H1 (cell line): ENCODE data around the gene TEAD3. TPM values are rescaled to one million over a fixed set of nuclear protein-coding genes. Genes with fewer than 3 reads are reported as not detected.

Experiments
- CTCF ChIA-PET: fragments of 300-600 bp; sonication (Branson Sonifier 250); formaldehyde crosslinking; loops from one replicate; lab custom pipeline; 2021; ENCODE audit not compliant: partially characterized antibody; lab: Charles Lee
- POLR2A ChIA-PET: fragments of 300-600 bp; sonication (Branson Sonifier 250); formaldehyde crosslinking; loops from one replicate; lab custom pipeline; 2021; ENCODE audit warnings: inconsistent platforms; ENCODE audit not compliant: partially characterized antibody; lab: Charles Lee
- DNase-seq, 2 experiments: peaks; one replicate each; pipeline versions ENCODE4 v3.0.0 to v3.0.0-alpha.2; 2010 to 2022; ENCODE audit warnings: low spot score in 2 of 2, low read depth in 1 of 2, mixed read lengths in 1 of 2
- FAIRE-seq: peaks from 2 replicates; lab custom pipeline; 2011; peaks lifted over from hg19 to GRCh38; lab: Jason Lieb, UNC
- H2AFZ ChIP-seq: 2 replicates; pipeline ENCODE4 v1.8.1; 2012; ENCODE audit warnings: low read length, inconsistent platforms
- H2AK5ac ChIP-seq: 2 replicates; pipeline ENCODE4 v1.6.1; 2013; ENCODE audit warnings: low read depth, low read length
- H2BK120ac ChIP-seq: replicated peaks from 2 replicates; pipeline ENCODE3; 2013; ENCODE audit warnings: low read depth, low read length, inconsistent platforms
- H2BK12ac ChIP-seq: 2 replicates; pipeline ENCODE4 v1.6.1; 2013; ENCODE audit warnings: low read depth, low read length
- H2BK15ac ChIP-seq: 2 replicates; pipeline ENCODE4 v1.6.1; 2013; ENCODE audit warnings: low read length
- H2BK20ac ChIP-seq: 2 replicates; pipeline ENCODE4 v1.6.1; 2013; ENCODE audit warnings: low read length
- H2BK5ac ChIP-seq: 2 replicates; pipeline ENCODE4 v1.6.1; 2013; ENCODE audit warnings: low read depth, low read length
- H3K14ac ChIP-seq: 2 replicates; pipeline ENCODE4 v1.6.1; 2013; ENCODE audit warnings: inconsistent platforms; ENCODE audit not compliant: insufficient read length
- H3K18ac ChIP-seq: 2 replicates; pipeline ENCODE4 v1.6.1; 2013; ENCODE audit warnings: low read length; ENCODE audit errors: extremely low read depth
- H3K23ac ChIP-seq: 2 replicates; pipeline ENCODE4 v1.6.1; 2013; ENCODE audit warnings: inconsistent platforms; ENCODE audit not compliant: insufficient read length
- H3K23me2 ChIP-seq: 2 replicates; pipeline ENCODE4 v1.6.1; 2013; ENCODE audit warnings: low read depth, low read length
- H3K27ac ChIP-seq: 2 replicates; pipeline ENCODE4 v1.6.1; 2011; ENCODE audit warnings: low read depth, low read length, inconsistent platforms
- H3K27me3 ChIP-seq, 4 experiments: replicated peaks in 1 of 4; 1 replicate in 1 of 4; 2 replicates in 3 of 4; pipeline versions ENCODE4 v1.6.1 to v1.8.1; 2011 to 2013; ENCODE audit warnings: low read length in 3 of 4, mild to moderate bottlenecking in 3 of 4, inconsistent platforms in 2 of 4, mixed read lengths in 2 of 4, moderate library complexity in 1 of 4; ENCODE audit not compliant: control insufficient read depth in 3 of 4, insufficient read depth in 3 of 4; ENCODE audit errors: extremely low read depth in 1 of 4
- H3K36me3 ChIP-seq, 4 experiments: 2 replicates each; pipeline versions ENCODE4 v1.6.1 to v1.8.1; 2011 to 2013; ENCODE audit warnings: mild to moderate bottlenecking in 4 of 4, low read length in 3 of 4, moderate library complexity in 2 of 4, control low read depth in 1 of 4, inconsistent platforms in 1 of 4; ENCODE audit not compliant: insufficient read depth in 4 of 4, control insufficient read depth in 2 of 4
- H3K4ac ChIP-seq: replicated peaks from 2 replicates; pipeline ENCODE3; 2013; ENCODE audit warnings: low read length, low read depth, mixed read lengths, inconsistent platforms; ENCODE audit not compliant: insufficient read length
- H3K4me1 ChIP-seq, 4 experiments: replicated peaks in 1 of 4; 1 replicate in 1 of 4; 2 replicates in 3 of 4; pipeline versions ENCODE4 v1.6.1 to v1.8.1; 2011 to 2013; ENCODE audit warnings: low read length in 3 of 4, inconsistent platforms in 2 of 4, mixed read lengths in 1 of 4; ENCODE audit not compliant: insufficient read depth in 4 of 4, control insufficient read depth in 3 of 4
- H3K4me2 ChIP-seq, 2 experiments: 2 replicates each; pipeline versions ENCODE4 v1.6.1 to v1.8.1; 2011 to 2013; ENCODE audit warnings: low read depth in 2 of 2, low read length in 2 of 2, control low read depth in 1 of 2, inconsistent platforms in 1 of 2, mild to moderate bottlenecking in 1 of 2; ENCODE audit not compliant: insufficient read depth in 1 of 2
- H3K4me3 ChIP-seq, 4 experiments: fragments of 200-600, 300-600 bp in 1 of 4; sonication (generic), shearing (Covaris generic), sonication (Bioruptor Twin) in 1 of 4; 2 replicates each; pipeline versions ENCODE4 v1.5.1 to v1.8.1; 2011 to 2016; ENCODE audit warnings: low read length in 4 of 4, low read depth in 3 of 4, control low read depth in 2 of 4, inconsistent platforms in 2 of 4, mild to moderate bottlenecking in 2 of 4, mixed read lengths in 1 of 4, moderate library complexity in 1 of 4; ENCODE audit not compliant: insufficient read depth in 2 of 4; ENCODE audit errors: extremely low read depth in 1 of 4
- H3K56ac ChIP-seq: replicated peaks from 2 replicates; pipeline ENCODE3; 2013; ENCODE audit warnings: low read depth, mild to moderate bottlenecking, mixed read lengths, low read length, inconsistent platforms; ENCODE audit not compliant: insufficient read length
- H3K79me1 ChIP-seq: 2 replicates; pipeline ENCODE4 v1.6.1; 2013; ENCODE audit warnings: low read depth, low read length, control low read depth
- H3K79me2 ChIP-seq, 2 experiments: 2 replicates each; pipeline versions ENCODE4 v1.6.1 to v1.8.1; 2012 to 2013; ENCODE audit warnings: low read length in 2 of 2, mild to moderate bottlenecking in 2 of 2, inconsistent platforms in 1 of 2; ENCODE audit not compliant: insufficient read depth in 2 of 2, control insufficient read depth in 1 of 2
- H3K9ac ChIP-seq, 4 experiments: replicated peaks in 1 of 4; 1 replicate in 1 of 4; 2 replicates in 3 of 4; pipeline versions ENCODE4 v1.6.1 to v1.8.1; 2011 to 2013; ENCODE audit warnings: low read depth in 3 of 4, low read length in 3 of 4, control low read depth in 2 of 4, mild to moderate bottlenecking in 2 of 4, moderate library complexity in 2 of 4, inconsistent platforms in 1 of 4; ENCODE audit errors: extremely low read depth in 1 of 4
- H3K9me3 ChIP-seq, 2 experiments: 2 replicates each; pipeline versions ENCODE4 v1.6.1 to v1.8.1; 2012 to 2013; ENCODE audit warnings: mild to moderate bottlenecking in 2 of 2, moderate library complexity in 2 of 2, control low read depth in 1 of 2, inconsistent platforms in 1 of 2, low read depth in 1 of 2, low read length in 1 of 2, mixed read lengths in 1 of 2; ENCODE audit not compliant: insufficient read depth in 2 of 2
- H4K20me1 ChIP-seq, 2 experiments: replicated peaks in 1 of 2; 2 replicates each; pipeline versions ENCODE3 to v1.8.1; 2011 to 2013; ENCODE audit warnings: inconsistent platforms in 2 of 2, low read length in 2 of 2, mild to moderate bottlenecking in 1 of 2; ENCODE audit not compliant: insufficient read depth in 2 of 2, control insufficient read depth in 1 of 2
- H4K5ac ChIP-seq: 2 replicates; pipeline ENCODE4 v1.6.1; 2013; ENCODE audit warnings: low read length, low read depth, mixed read lengths, inconsistent platforms; ENCODE audit not compliant: insufficient read length
- H4K8ac ChIP-seq: 2 replicates; pipeline ENCODE4 v1.8.0; 2013; ENCODE audit warnings: mild to moderate bottlenecking, moderate library complexity, low read length, inconsistent platforms; ENCODE audit not compliant: insufficient read depth; ENCODE audit errors: extremely low read depth
- H4K91ac ChIP-seq: replicated peaks from 2 replicates; pipeline ENCODE3; 2013; ENCODE audit warnings: low read length, mixed read lengths, inconsistent platforms; ENCODE audit not compliant: insufficient read length
- ASH2L ChIP-seq: fragments of 200-600, 300-600 bp; sonication (generic); IDR thresholded peaks from one replicate; pipeline ENCODE4 v1.7.1; 2017; ENCODE audit warnings: low read length
- BACH1 ChIP-seq: IDR thresholded peaks from 2 replicates; pipeline ENCODE4 v1.6.1; 2012; ENCODE audit warnings: low read length, improper control_type of control experiment
- HDAC6 ChIP-seq: IDR thresholded peaks from one replicate; pipeline ENCODE4 v1.7.1; 2012; ENCODE audit warnings: low read depth, mild to moderate bottlenecking, inconsistent platforms, low read length, moderate library complexity
- RNF2 ChIP-seq: fragments of 200-900, 300-1000 bp; sonication (generic); IDR thresholded peaks from 2 replicates; pipeline ENCODE4 v1.7.1; 2016; ENCODE audit warnings: borderline replicate concordance, low read depth, mild to moderate bottlenecking, antibody characterized with exemption, low read length; ENCODE audit not compliant: poor library complexity, severe bottlenecking; ENCODE audit errors: missing control alignments
- TBP ChIP-seq: IDR thresholded peaks from 2 replicates; pipeline ENCODE4 v1.6.1; 2011; ENCODE audit warnings: low read depth, low read length, improper control_type of control experiment
- WGBS, 2 experiments: shearing (Covaris generic) in 1 of 2; methylation state at CpG; one replicate each; pipeline versions ENCODE4 v1.1.6 to v1.1.7; 2013 to 2015; ENCODE audit warnings: low lambda C conversion rate in 2 of 2, mixed read lengths in 2 of 2, inconsistent platforms in 1 of 2, low coverage in 1 of 2, missing lambda C conversion rate in 1 of 2; ENCODE audit not compliant: insufficient replicate concordance in 2 of 2, insufficient coverage in 1 of 2, insufficient read length in 1 of 2; ENCODE audit errors: extremely low coverage in 1 of 2, missing lambda C conversion rate in 1 of 2; 5-methylcytosine and 5-hydroxymethylcytosine counted together
- polyA plus RNA-seq, 7 experiments: library from polyadenylated mRNA; depleted of rRNA in 3 of 7; stranded (reverse) in 5 of 7; unstranded in 2 of 7; fragments of >200 nt in 5 of 7; fragments of 200-250 nt in 2 of 7; gene quantifications; 1 replicate in 5 of 7; 2 replicates in 1 of 7; 4 replicates in 1 of 7; pipeline versions ENCODE4 v1.2.1 to v1.2.3, GENCODE V29; 2011 to 2013; ENCODE audit warnings: missing spikeins in 2 of 7, mixed read lengths in 2 of 7
- total RNA-seq: library from RNA; stranded (reverse); fragmentation: NEBNext Ultra II Directional; extraction: Animal tissue kit (Norgen Biotek cat#: 25700); gene quantifications from 2 replicates; pipeline ENCODE4 v1.2.1, GENCODE V29; 2021

Gene TEAD3
- total and polyA plus RNA-seq, 2 of the 8 experiments (the other 6 are each of a cell fraction or from before 2014, with no cell fraction given): 20.1 to 28.7 TPM

- H3K4me3 ChIP-seq: no peak overlapping the region
- no peaks in the 10 kb centered on the region; a peak in 1 of 7 replicates for H3K27me3 ChIP-seq
- H3K18ac ChIP-seq: no peak overlapping the region
- DNase-seq (no peak), FAIRE-seq (no peak)
- no peaks in the 10 kb centered on the region for H3K79me2 ChIP-seq
- peaks cover 9 to 10% of the 10 kb centered on the region in 2 experiments for H4K20me1 ChIP-seq
- H3K4ac ChIP-seq: no peak overlapping the region
- H4K8ac ChIP-seq: no peak overlapping the region
- peaks cover 0 to 28% (median 3%) of the 10 kb centered on the region in 4 experiments; a peak in 2 of 8 replicates for H3K36me3 ChIP-seq
- no peak overlapping the region for H3K27ac ChIP-seq
- H3K79me1 ChIP-seq: no peaks in the 10 kb centered on the region; the same call in 1 of the 2 replicates
- H2AFZ ChIP-seq: no peak overlapping the region
- no peak overlapping the region for H3K56ac ChIP-seq
- no peak overlapping the region for H2BK20ac ChIP-seq
- no peak overlapping the region for H3K14ac ChIP-seq
- no peaks in the 10 kb centered on the region for H3K23me2 ChIP-seq
- H3K4me1 ChIP-seq: no peaks in the 10 kb centered on the region; a peak in 3 of 7 replicates
- no peaks in the 10 kb centered on the region for H3K9me3 ChIP-seq
- H2BK5ac ChIP-seq: no peak overlapping the region
- H3K4me2 ChIP-seq: no peak overlapping the region
- H4K5ac ChIP-seq: no peak overlapping the region
- POLR2A ChIA-PET: interaction anchor here (1.2 to 37.6 kb wide), 4 partner anchors 0 to 183 kb away, joined by 3 to 1319 read pairs (median 758); partner anchors contain the start of genes FANCE, RPL10A and TEAD3
- WGBS, 2 experiments: 83% methylated on average over 4 of the region's 5 CpGs; no CpG with 5 or more reads in 1 of the 2 experiments
- TF ChIP-seq TBP: no peak
- TF ChIP-seq HDAC6: no peak
- no peak for TF ChIP-seq BACH1
- TF ChIP-seq RNF2: no peak
- TF ChIP-seq ASH2L: no peak
- no peak overlapping the region for H2BK12ac ChIP-seq
- no peak overlapping the region for H2BK15ac ChIP-seq
- no peak overlapping the region for H2BK120ac ChIP-seq
- no peak overlapping the region for H4K91ac ChIP-seq
- CTCF ChIA-PET: interaction anchor here (0.6 to 2.5 kb wide), 7 partner anchors 11 to 207 kb away, joined by 3 to 6 read pairs (median 3); no protein-coding TSS in a partner anchor
- no peak overlapping the region for H3K9ac ChIP-seq
- H2AK5ac ChIP-seq: no peak overlapping the region
- H3K23ac ChIP-seq: no peak overlapping the region
Measured at GRCh38 chr6:35477551-35478179, 19.2 kb downstream of the TEAD3 start.
